Esophagus muscularis mucosa (tissue), 4 donors: ENCODE measurements around the gene ANO6. TPM values are rescaled to one million over a fixed set of nuclear protein-coding genes. Genes with fewer than 3 reads are reported as not detected.
"Not testable (repeated sequence)": the region's sequence is repeated elsewhere in the genome, so short reads cannot be mapped to it uniquely, and the experiment has no call there.

Source experiments
- DNase-seq: peaks from one replicate; pipeline ENCODE4 v3.0.0-alpha.2; 2017; ENCODE audit errors: extremely low spot score
- H3K27ac ChIP-seq, 4 donors: fragments of 200-600 bp; sonication (generic); replicated peaks in 1 of 4; 1 replicate in 3 of 4; 2 replicates in 1 of 4; pipeline ENCODE4 v1.5.1; 2016 to 2019; ENCODE audit warnings: mild to moderate bottlenecking in 1 of 4
- H3K27me3 ChIP-seq, 4 donors: fragments of 200-600 bp; sonication (generic); one replicate each; pipeline versions ENCODE4 v1.5.1 to v1.6.0; 2016 to 2019
- H3K36me3 ChIP-seq, 4 donors: fragments of 200-600 bp; sonication (generic); one replicate each; pipeline ENCODE4 v1.5.1; 2016 to 2019
- H3K4me1 ChIP-seq, 4 donors: fragments of 200-600 bp; sonication (generic); one replicate each; pipeline ENCODE4 v1.5.1; 2016 to 2019
- H3K4me3 ChIP-seq, 4 donors: fragments of 200-600 bp; sonication (generic); 1 replicate in 2 of 4; 2 replicates in 2 of 4; pipeline ENCODE4 v1.5.1; 2016 to 2019; ENCODE audit warnings: mild to moderate bottlenecking in 4 of 4, moderate library complexity in 1 of 4
- H3K9me3 ChIP-seq, 4 donors: fragments of 200-600 bp; sonication (generic); 1 replicate in 3 of 4; 2 replicates in 1 of 4; pipeline ENCODE4 v1.5.1; 2016 to 2019
- EP300 ChIP-seq: sonication (generic); formaldehyde crosslinking; IDR thresholded peaks from one replicate; pipeline ENCODE4 v1.6.1; 2017; ENCODE audit warnings: antibody characterized with exemption
- POLR2A ChIP-seq: fragments of 450-650 bp; IDR thresholded peaks from one replicate; pipeline ENCODE4 v1.6.1; 2017; ENCODE audit warnings: antibody characterized with exemption, moderate library complexity, mild to moderate bottlenecking, low read depth
- POLR2AphosphoS5 ChIP-seq, 2 donors: sonication (generic); formaldehyde crosslinking; IDR thresholded peaks; one replicate each; pipeline ENCODE4 v1.6.1; 2017; ENCODE audit warnings: antibody characterized with exemption in 2 of 2
- WGBS: methylation state at CpG from one replicate; pipeline ENCODE4 v1.1.5; 2018; 5-methylcytosine and 5-hydroxymethylcytosine counted together
- intact Hi-C: fragments of 100-400 bp; cut with DNase I; formaldehyde crosslinking; loops from one replicate; pipeline ENCODE4 v1.15.1; 2023
- total RNA-seq, 4 donors: library from RNA; depleted of rRNA; stranded (reverse); fragments of >200 nt; gene quantifications; one replicate each; pipeline versions ENCODE4 v1.1.0 to v1.2.1, GENCODE V29; 2016
- TF ChIP-seq, protein P1 (sequence below), 3 experiments: fragments of 200-600 bp in 2 of 3; fragments of 450-650 bp in 1 of 3; sonication (generic) in 2 of 3; IDR thresholded peaks; one replicate each; pipeline ENCODE4 v1.5.1; 2017 to 2019; ENCODE audit warnings: antibody characterized with exemption in 3 of 3, mild to moderate bottlenecking in 2 of 3, moderate library complexity in 1 of 3

ANO6 gene
- total RNA-seq, 4 donors from 2014 or later = 141 to 208 (median 166) TPM

DNA sequence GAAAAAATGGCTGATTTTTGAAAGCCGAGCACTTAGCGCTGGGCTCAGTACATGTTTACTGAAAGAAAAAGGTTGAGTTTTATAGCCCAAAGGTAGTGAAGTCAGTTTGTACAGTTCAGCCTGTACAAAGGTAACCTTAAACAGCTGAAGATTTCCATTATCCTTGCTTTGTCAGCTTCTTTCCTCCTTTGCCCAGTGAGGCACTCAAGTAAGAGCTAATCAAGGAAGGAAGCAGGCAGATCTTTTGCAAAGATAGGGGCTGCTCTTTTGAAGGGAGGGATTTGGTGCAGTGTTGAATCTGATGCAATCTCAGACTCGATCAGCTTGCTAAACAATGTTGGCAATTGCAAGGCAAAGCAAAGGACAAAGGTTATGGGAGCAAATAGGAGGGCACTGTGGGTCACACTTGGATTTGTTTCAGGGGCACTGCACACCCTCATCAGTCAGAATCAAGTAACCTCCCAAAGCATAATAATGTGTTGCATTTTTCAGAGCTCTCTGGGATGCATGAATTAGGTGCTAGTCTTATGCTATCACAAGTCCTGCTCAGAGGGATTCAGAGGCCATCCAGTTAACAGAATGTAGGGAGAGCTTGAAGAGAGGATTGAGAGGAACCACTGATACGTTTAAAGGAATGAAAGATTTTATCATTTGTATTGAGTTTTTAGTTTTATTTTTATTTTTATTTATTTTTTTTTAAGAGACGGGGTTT is 44.4 kb downstream of the ANO6 start:
- intact Hi-C loops = loop anchor here (5.0 kb wide), 1 partner anchor 43 kb away; the partner anchor contains the start of gene ANO6
- peak overlapping the region; percentile 15 to 64 (median 50) for H3K27ac ChIP-seq

GRCh38 chr12:45260854-45261253 is 45.0 kb downstream of the ANO6 start:
- peaks cover 40 to 95% (median 85%) of the 10 kb centered on the region in 4 donors for H3K4me1 ChIP-seq
- no peaks in the 10 kb centered on the region for H3K36me3 ChIP-seq
- peak overlapping the region in 2 of 4 donors; percentile 54 to 64 for H3K27ac ChIP-seq
- TF ChIP-seq POLR2A = no peak
- TF ChIP-seq EP300 = no peak
- TF ChIP-seq, protein P1, sequence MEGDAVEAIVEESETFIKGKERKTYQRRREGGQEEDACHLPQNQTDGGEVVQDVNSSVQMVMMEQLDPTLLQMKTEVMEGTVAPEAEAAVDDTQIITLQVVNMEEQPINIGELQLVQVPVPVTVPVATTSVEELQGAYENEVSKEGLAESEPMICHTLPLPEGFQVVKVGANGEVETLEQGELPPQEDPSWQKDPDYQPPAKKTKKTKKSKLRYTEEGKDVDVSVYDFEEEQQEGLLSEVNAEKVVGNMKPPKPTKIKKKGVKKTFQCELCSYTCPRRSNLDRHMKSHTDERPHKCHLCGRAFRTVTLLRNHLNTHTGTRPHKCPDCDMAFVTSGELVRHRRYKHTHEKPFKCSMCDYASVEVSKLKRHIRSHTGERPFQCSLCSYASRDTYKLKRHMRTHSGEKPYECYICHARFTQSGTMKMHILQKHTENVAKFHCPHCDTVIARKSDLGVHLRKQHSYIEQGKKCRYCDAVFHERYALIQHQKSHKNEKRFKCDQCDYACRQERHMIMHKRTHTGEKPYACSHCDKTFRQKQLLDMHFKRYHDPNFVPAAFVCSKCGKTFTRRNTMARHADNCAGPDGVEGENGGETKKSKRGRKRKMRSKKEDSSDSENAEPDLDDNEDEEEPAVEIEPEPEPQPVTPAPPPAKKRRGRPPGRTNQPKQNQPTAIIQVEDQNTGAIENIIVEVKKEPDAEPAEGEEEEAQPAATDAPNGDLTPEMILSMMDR (IDR thresholded peaks at IDR 0.05) = no peak
- TF ChIP-seq POLR2AphosphoS5 (IDR thresholded peaks at IDR 0.05) = no peak
- H3K9me3 ChIP-seq = no peaks in the 10 kb centered on the region
- no peak overlapping the region for H3K4me3 ChIP-seq
- intact Hi-C loops = loop anchor here (5.0 kb wide), 1 partner anchor 44 kb away; the partner anchor contains the start of gene ANO6
- no peak for DNase-seq
- H3K27me3 ChIP-seq = no peaks in the 10 kb centered on the region
- 95% methylated on average over 4 of the region's 4 CpGs for WGBS

More for the DNA sequence above, 44.4 kb downstream of the ANO6 start:
- no peak overlapping the region for H3K4me3 ChIP-seq
- 77% methylated on average over 5 of the region's 5 CpGs for WGBS
- H3K9me3 ChIP-seq = no peaks in the 10 kb centered on the region
- no peaks in the 10 kb centered on the region for H3K27me3 ChIP-seq
- TF ChIP-seq EP300 = no peak
- TF ChIP-seq POLR2AphosphoS5 (IDR thresholded peaks at IDR 0.05) = no peak
- TF ChIP-seq, protein P1 (IDR thresholded peaks at IDR 0.05) = no peak
- no peak for TF ChIP-seq POLR2A
- no peak for DNase-seq
- no peaks in the 10 kb centered on the region for H3K36me3 ChIP-seq
- peaks cover 40 to 95% (median 86%) of the 10 kb centered on the region in 4 donors for H3K4me1 ChIP-seq

DNA sequence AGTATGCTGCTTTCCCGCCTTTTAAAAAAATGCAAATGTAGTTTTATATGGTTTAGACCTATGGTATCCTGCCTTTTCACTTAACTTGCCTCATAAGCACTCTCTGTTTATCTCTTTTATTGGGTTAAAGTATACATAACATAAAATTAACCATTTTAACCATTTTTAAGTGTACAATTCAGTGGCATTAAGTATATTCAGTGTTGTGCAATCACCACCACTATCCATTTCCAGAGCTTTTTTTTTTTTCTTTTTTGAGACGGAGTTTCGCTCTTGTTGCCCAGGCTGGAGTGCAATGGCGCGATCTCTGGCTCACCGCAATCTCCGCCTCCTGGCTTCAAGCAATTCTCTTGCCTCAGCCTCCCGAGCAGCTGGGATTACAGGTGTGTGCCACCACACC is 46.3 kb downstream of the ANO6 start:
- H3K4me3 ChIP-seq, H3K36me3 ChIP-seq, H3K27ac ChIP-seq, H3K9me3 ChIP-seq, DNase-seq, H3K27me3 ChIP-seq: not testable (repeated sequence)
- intact Hi-C loops = loop anchor here (5.0 kb wide), 1 partner anchor 45 kb away; the partner anchor contains the start of gene ANO6
- peaks cover 36 to 93% (median 76%) of the 10 kb centered on the region in 4 donors for H3K4me1 ChIP-seq
- 97% methylated on average over 8 of the region's 8 CpGs for WGBS

DNA sequence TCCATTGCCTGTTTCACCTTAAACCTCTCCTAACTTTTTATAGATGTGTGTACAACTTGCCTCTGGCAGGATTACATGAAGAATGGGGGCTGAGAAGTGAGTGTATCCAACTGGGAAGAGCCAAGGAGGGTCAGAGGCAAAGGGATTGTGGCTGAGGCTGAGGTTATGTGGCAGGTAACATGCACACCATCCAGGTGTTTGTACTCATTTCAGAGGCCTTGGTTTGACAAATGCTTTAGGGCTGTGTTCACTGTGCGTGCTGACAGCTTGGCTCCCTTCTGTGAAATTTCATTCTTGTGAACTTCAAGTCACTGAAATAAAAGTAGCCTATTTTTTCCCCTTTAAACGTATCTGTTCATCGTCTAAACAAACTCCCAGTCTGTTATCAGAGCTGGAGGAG is 47.7 kb downstream of the ANO6 start:
- TF ChIP-seq EP300 (no peak), POLR2AphosphoS5 (IDR thresholded peaks at IDR 0.05) (no peak), POLR2A (no peak)
- TF ChIP-seq, protein P1 (IDR thresholded peaks at IDR 0.05) = no peak
- Histone ChIP-seq H3K4me3 (no peak overlapping the region), H3K36me3 (no peaks in the 10 kb centered on the region), H3K4me1 (peaks cover 39 to 93% (median 73%) of the 10 kb centered on the region in 4 donors), H3K27me3 (no peaks in the 10 kb centered on the region), H3K9me3 (no peaks in the 10 kb centered on the region), H3K27ac (peak overlapping the region; percentile 16 to 51 (median 46))
- no peak for DNase-seq
- intact Hi-C loops = loop anchor here (5.0 kb wide), 1 partner anchor 46 kb away; the partner anchor contains the start of gene ANO6
- WGBS = 45% methylated on average over 3 of the region's 3 CpGs

DNA sequence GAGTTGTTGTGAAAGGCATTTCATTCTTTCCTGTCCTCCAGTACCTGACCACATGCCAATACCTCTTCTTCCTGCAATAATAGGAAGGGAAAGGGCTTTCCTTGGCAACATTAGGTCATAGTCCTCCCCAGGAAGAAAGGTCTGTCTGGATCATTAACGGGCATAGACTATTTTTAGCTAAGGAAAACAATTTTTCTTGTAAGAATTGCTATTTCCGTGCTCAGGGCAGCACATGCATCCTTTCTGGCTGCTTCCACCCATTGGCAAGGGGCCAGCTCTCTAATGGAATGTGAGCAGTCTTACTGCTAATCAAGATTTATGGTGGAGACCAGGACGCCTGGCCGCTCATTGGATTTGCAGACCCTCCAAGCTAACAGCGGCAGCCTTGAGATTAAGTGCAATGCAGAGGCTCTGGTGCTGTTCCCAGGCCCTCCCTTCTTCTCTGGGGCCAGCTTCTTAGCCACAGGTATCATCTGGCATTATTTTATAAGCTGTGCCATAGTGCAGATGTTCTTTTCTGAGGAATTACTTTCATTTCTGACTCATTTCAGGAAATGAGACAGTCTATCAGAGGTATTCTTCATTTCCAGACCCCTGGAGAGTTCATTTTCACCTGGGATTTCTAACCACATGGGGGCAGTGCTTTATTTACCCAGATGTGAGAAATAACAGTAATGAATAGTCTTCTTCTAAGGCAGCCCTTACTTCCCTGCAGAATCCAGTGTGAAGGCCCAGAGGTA is 52.9 kb downstream of the ANO6 start:
- Histone ChIP-seq H3K9me3 (no peaks in the 10 kb centered on the region), H3K4me3 (peak overlapping the region in 2 of 4 donors; percentile 15 to 29), H3K27me3 (no peaks in the 10 kb centered on the region), H3K27ac (peak overlapping the region; percentile 66 to 79 (median 68)), H3K4me1 (peaks cover 50 to 94% (median 80%) of the 10 kb centered on the region in 4 donors), H3K36me3 (no peaks in the 10 kb centered on the region)
- intact Hi-C loops = no loop called here
- peak; percentile 93 for DNase-seq
- 7% methylated on average over 5 of the region's 5 CpGs for WGBS
- TF ChIP-seq POLR2A = no peak
- TF ChIP-seq POLR2AphosphoS5 (IDR thresholded peaks at IDR 0.05) = peak; percentile 60 to 69
- TF ChIP-seq EP300 = no peak
- TF ChIP-seq, protein P1 (IDR thresholded peaks at IDR 0.05) = peak; percentile 46 to 53 (median 52)
